22Rv1 (cell line): Measurements from ENCODE around the gene CREG1.
A peak's percentile ranks its signal among the peaks of the same experiment; 100 is the strongest.

ENCODE experiments used
- H3K27ac ChIP-seq: fragments of 450-650 bp; 2 replicates; pipeline ENCODE4 v1.5.1; 2017
- ZFX ChIP-seq: fragments of 450-650 bp; IDR thresholded peaks from 2 replicates; pipeline ENCODE4 v1.6.1; 2017; ENCODE audit warnings: antibody characterized with exemption, borderline replicate concordance
- TF ChIP-seq, protein P1 (sequence below): fragments of 450-650 bp; IDR thresholded peaks from 2 replicates; pipeline ENCODE4 v1.5.1; 2017; ENCODE audit warnings: mild to moderate bottlenecking

CREG1 gene

GRCh38 chr1:167541003-167541402 lies 12.6 kb downstream of the CREG1 start:
- no peak overlapping the region for H3K27ac ChIP-seq
- no peak for TF ChIP-seq ZFX
- TF ChIP-seq, protein P1, sequence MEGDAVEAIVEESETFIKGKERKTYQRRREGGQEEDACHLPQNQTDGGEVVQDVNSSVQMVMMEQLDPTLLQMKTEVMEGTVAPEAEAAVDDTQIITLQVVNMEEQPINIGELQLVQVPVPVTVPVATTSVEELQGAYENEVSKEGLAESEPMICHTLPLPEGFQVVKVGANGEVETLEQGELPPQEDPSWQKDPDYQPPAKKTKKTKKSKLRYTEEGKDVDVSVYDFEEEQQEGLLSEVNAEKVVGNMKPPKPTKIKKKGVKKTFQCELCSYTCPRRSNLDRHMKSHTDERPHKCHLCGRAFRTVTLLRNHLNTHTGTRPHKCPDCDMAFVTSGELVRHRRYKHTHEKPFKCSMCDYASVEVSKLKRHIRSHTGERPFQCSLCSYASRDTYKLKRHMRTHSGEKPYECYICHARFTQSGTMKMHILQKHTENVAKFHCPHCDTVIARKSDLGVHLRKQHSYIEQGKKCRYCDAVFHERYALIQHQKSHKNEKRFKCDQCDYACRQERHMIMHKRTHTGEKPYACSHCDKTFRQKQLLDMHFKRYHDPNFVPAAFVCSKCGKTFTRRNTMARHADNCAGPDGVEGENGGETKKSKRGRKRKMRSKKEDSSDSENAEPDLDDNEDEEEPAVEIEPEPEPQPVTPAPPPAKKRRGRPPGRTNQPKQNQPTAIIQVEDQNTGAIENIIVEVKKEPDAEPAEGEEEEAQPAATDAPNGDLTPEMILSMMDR: no peak

DNA sequence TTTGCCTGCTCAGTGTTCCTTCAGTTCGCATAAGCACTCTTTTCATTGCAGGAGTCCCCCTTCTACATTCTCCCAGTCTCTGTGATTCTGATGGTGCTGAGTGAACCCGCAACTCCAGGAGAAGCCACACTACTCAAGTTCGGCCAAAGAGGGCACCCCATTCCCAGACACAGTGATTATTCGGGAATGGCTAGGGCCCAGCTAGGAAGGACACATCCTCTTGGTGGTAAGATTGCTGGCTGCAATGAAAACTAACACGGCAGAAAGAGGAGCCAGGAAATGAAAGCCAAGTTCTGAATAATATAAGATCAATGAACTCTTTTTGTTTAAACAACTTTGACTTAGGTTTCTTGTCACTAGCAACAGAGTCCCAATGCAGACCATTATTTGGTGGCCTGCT lies 14.9 kb downstream of the CREG1 start:
- no peak overlapping the region for H3K27ac ChIP-seq
- TF ChIP-seq ZFX: no peak
- TF ChIP-seq, protein P1: no peak

GRCh38 chr1:167533851-167534300 lies 19.7 kb downstream of the CREG1 start:
- no peak for TF ChIP-seq ZFX
- TF ChIP-seq, protein P1: peak; percentile 99
- H3K27ac ChIP-seq: no peak overlapping the region

DNA sequence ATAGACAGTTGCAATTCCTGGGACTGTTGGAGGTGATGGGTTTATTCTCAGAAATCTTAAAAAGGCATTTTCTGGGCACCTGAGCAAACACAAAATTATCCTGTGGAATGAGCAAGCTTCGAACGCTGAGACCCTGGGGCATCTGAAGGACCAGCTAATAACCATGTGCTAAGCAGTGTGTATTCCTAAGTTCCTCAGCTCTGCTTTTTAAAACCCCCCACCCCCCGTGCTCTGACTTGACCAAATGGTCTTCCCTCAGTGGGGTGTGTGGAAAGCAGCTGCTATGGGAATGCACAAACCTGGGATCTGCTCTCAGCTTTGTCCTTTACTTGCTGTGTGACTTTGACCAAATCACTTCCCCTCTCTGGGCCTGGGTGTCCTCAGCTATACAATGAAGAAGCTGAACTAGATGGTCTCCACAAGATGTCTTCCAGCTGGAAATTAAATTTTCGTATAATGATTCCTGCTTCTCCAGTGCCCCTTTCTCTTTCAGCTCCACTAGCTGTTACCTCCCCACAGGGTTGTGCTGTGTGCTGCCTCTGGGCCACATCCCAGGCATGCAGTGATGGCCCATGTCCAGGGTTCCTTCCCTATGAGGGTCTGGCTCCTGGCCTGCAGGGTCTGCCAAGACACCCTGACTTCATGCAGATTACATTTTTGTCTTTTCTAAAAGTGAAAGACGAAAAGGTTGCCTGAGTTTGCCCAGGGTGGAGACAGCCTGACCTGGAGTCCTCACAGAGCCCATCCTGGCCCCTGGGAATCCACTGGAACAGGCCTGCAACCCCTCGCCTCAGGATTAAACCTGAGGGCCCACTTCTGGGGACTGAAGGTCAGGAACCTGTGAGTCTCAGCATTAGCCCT lies 20.4 kb downstream of the CREG1 start:
- H3K27ac ChIP-seq: no peak overlapping the region
- TF ChIP-seq, protein P1: no peak
- no peak for TF ChIP-seq ZFX

DNA sequence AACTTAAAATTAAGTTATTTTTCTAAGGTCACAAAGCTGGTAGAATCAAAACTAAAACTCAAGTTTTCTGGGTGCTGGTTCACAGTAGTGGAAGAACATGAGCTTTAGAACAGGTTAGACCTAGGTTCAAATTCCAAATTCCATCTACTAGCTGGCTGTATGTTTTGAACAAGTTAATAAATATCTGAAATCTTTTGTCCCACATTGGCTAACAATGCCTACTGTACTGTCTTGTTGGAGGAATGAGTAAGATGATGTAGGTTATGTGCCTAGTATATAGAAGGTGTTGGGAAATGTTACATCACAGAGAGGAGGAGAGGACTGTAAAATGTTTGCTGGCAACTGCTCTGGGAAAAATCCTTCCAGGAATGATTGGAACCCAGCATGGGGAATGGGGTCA lies 21.2 kb downstream of the CREG1 start:
- no peak for TF ChIP-seq ZFX
- TF ChIP-seq, protein P1: no peak
- no peak overlapping the region for H3K27ac ChIP-seq

- no peak for TF ChIP-seq ZFX
- TF ChIP-seq, protein P1: no peak
These were observed 23.6 kb downstream of the CREG1 start for GRCh38 chr1:167529829-167530474.

DNA sequence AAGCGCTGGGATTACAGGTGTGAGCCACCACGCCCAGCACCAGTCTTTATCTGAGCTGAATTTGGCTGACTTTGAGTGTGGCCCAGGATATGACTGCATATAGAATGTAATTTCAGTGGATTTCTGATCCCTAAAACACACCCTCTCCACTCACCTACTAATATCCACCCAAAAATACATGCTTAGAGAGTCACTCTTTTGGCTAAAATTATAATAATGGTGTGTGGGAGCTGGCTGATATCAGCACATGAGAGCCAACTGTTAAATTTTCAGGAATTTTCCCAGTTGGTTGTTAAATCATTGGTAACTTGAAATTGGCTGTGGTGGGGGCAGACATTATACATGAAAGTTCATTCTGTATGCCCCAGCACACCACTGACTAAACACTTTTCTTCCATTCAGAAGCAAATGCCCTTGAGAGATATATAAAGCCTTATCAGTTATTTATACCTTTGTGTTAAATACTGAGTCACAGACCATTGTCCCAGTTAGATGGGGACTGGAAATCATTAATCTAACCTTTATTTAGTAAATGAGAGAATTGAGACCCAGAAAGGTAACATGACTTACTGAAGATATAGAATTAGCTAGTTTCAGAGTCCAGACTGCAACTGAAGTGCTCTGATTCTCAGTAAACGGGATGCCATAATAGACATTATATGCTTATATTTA lies 25.4 kb downstream of the CREG1 start:
- no peak for TF ChIP-seq ZFX
- TF ChIP-seq, protein P1: no peak

More at GRCh38 chr1:167529829-167530474, 23.6 kb downstream of the CREG1 start:
- no peak overlapping the region for H3K27ac ChIP-seq

More for the DNA sequence above, 25.4 kb downstream of the CREG1 start:
- H3K27ac ChIP-seq: no peak overlapping the region
